Body of pancreas (tissue), 4 donors: ENCODE measurements around the gene TRMT11.

ENCODE experiments used
- POLR2A ChIP-seq, 3 donors: fragments of 450-650 bp; IDR thresholded peaks; one replicate each; pipeline ENCODE4 v1.6.1; 2016; ENCODE audit warnings: antibody characterized with exemption in 3 of 3, mild to moderate bottlenecking in 2 of 3
- TF ChIP-seq, protein P1 (sequence below), 7 experiments: fragments of 450-650 bp in 4 of 7; fragments of 200-600 bp in 3 of 7; sonication (generic) in 3 of 7; IDR thresholded peaks; one replicate each; pipeline ENCODE4 v1.5.1; 2016 to 2019; ENCODE audit warnings: antibody characterized with exemption in 7 of 7

DNA sequence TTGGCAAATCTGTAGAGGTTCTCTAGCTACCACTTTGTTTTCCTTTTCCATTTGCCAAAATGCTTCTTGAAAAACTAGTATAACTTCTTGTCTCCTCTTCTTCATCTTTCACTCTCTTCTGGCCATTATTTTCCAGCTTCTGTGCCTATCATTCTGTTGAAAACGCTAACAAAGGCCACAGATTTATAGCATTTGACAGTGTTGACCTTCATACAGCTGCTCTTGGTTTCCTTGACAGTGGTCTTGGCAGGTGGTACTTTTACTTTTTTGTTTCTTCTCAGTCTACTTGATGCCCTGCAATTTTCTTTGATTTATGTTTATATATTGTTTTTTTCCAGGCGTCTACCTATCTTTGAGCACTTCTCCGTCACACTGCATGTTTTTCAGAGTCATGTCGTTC lies 23.7 kb downstream of the TRMT11 start:
- TF ChIP-seq, protein P1, sequence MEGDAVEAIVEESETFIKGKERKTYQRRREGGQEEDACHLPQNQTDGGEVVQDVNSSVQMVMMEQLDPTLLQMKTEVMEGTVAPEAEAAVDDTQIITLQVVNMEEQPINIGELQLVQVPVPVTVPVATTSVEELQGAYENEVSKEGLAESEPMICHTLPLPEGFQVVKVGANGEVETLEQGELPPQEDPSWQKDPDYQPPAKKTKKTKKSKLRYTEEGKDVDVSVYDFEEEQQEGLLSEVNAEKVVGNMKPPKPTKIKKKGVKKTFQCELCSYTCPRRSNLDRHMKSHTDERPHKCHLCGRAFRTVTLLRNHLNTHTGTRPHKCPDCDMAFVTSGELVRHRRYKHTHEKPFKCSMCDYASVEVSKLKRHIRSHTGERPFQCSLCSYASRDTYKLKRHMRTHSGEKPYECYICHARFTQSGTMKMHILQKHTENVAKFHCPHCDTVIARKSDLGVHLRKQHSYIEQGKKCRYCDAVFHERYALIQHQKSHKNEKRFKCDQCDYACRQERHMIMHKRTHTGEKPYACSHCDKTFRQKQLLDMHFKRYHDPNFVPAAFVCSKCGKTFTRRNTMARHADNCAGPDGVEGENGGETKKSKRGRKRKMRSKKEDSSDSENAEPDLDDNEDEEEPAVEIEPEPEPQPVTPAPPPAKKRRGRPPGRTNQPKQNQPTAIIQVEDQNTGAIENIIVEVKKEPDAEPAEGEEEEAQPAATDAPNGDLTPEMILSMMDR (IDR thresholded peaks at IDR 0.05) = no peak
- no peak for TF ChIP-seq POLR2A (IDR thresholded peaks at IDR 0.05)
